ENCODE measurements around the gene MED31. TPM values are rescaled to one million over a fixed set of nuclear protein-coding genes. Genes with fewer than 3 reads are reported as not detected.
"Not testable (repeated sequence)": the region's sequence is repeated elsewhere in the genome, so short reads cannot be mapped to it uniquely, and the experiment has no call there.

Gene MED31
- total RNA-seq, 1 experiment from 2014 or later, result 10.6 TPM

DNA sequence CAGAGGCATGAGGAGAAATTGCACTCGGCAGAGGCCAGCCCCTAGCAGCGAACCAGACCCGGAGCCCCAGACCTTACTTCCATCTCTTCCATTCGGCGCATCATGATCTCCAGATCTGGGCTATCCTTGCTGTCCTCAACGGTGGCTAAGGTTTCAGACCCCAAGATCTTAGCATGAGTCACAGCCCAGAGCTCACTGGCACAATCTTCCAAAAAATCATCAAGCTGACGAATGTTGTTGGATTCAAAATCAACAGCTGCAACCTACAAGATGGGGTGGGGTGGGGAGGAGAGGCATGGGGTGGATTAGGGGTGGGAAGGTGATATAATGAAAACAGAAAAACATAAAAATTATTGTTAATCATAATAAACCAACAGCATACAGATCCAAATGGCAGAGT, 55.3 kb downstream of the MED31 start:
- ChIA-PET POLR2A (no interaction called here), CTCF (no interaction called here)
- Mint-ChIP-seq H3K27ac (no peak overlapping the region), H3K9me3 (no peaks in the 10 kb centered on the region), H3K4me1 (peaks cover 4% of the 10 kb centered on the region), H3K27me3 (ENCODE audit: low read depth) (no peaks in the 10 kb centered on the region), H3K36me3 (peaks cover 33% of the 10 kb centered on the region), H3K4me3 (no peak overlapping the region)
- DNase-seq (ENCODE audit: low spot score) (no peak), ATAC-seq (no peak)
- no peak for TF ChIP-seq NFE2L1 (CRISPR knock-in tag; IDR thresholded peaks at IDR 0.05)
- TF ChIP-seq ZNF121 (CRISPR knock-in tag; IDR thresholded peaks at IDR 0.05), result no peak
- TF ChIP-seq, protein P1, sequence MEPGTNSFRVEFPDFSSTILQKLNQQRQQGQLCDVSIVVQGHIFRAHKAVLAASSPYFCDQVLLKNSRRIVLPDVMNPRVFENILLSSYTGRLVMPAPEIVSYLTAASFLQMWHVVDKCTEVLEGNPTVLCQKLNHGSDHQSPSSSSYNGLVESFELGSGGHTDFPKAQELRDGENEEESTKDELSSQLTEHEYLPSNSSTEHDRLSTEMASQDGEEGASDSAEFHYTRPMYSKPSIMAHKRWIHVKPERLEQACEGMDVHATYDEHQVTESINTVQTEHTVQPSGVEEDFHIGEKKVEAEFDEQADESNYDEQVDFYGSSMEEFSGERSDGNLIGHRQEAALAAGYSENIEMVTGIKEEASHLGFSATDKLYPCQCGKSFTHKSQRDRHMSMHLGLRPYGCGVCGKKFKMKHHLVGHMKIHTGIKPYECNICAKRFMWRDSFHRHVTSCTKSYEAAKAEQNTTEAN (CRISPR knock-in tag; IDR thresholded peaks at IDR 0.05), result no peak
- TF ChIP-seq, protein P2, sequence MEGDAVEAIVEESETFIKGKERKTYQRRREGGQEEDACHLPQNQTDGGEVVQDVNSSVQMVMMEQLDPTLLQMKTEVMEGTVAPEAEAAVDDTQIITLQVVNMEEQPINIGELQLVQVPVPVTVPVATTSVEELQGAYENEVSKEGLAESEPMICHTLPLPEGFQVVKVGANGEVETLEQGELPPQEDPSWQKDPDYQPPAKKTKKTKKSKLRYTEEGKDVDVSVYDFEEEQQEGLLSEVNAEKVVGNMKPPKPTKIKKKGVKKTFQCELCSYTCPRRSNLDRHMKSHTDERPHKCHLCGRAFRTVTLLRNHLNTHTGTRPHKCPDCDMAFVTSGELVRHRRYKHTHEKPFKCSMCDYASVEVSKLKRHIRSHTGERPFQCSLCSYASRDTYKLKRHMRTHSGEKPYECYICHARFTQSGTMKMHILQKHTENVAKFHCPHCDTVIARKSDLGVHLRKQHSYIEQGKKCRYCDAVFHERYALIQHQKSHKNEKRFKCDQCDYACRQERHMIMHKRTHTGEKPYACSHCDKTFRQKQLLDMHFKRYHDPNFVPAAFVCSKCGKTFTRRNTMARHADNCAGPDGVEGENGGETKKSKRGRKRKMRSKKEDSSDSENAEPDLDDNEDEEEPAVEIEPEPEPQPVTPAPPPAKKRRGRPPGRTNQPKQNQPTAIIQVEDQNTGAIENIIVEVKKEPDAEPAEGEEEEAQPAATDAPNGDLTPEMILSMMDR (IDR thresholded peaks at IDR 0.05), result no peak
- TF ChIP-seq, protein P3, sequence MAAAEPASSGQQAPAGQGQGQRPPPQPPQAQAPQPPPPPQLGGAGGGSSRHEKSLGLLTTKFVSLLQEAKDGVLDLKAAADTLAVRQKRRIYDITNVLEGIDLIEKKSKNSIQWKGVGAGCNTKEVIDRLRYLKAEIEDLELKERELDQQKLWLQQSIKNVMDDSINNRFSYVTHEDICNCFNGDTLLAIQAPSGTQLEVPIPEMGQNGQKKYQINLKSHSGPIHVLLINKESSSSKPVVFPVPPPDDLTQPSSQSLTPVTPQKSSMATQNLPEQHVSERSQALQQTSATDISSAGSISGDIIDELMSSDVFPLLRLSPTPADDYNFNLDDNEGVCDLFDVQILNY (CRISPR knock-in tag; IDR thresholded peaks at IDR 0.05), result no peak
- TF ChIP-seq GABPB1 (CRISPR knock-in tag; IDR thresholded peaks at IDR 0.05), result no peak
- TF ChIP-seq TCF7 (CRISPR knock-in tag; IDR thresholded peaks at IDR 0.05; ENCODE audit: low read depth), result no peak
- TF ChIP-seq NFATC4 (CRISPR knock-in tag; IDR thresholded peaks at IDR 0.05), result no peak
- TF ChIP-seq, protein P4, sequence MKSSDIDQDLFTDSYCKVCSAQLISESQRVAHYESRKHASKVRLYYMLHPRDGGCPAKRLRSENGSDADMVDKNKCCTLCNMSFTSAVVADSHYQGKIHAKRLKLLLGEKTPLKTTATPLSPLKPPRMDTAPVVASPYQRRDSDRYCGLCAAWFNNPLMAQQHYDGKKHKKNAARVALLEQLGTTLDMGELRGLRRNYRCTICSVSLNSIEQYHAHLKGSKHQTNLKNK (CRISPR knock-in tag; IDR thresholded peaks at IDR 0.05), result no peak
- TF ChIP-seq OVOL2 (CRISPR knock-in tag; IDR thresholded peaks at IDR 0.05; ENCODE audit: borderline replicate concordance), result no peak
- TF ChIP-seq, protein P5, sequence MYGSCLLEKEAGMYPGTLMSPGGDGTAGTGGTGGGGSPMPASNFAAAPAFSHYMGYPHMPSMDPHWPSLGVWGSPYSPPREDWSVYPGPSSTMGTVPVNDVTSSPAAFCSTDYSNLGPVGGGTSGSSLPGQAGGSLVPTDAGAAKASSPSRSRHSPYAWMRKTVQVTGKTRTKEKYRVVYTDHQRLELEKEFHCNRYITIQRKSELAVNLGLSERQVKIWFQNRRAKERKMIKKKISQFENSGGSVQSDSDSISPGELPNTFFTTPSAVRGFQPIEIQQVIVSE (CRISPR knock-in tag; IDR thresholded peaks at IDR 0.05; ENCODE audit: borderline replicate concordance), result no peak

DNA sequence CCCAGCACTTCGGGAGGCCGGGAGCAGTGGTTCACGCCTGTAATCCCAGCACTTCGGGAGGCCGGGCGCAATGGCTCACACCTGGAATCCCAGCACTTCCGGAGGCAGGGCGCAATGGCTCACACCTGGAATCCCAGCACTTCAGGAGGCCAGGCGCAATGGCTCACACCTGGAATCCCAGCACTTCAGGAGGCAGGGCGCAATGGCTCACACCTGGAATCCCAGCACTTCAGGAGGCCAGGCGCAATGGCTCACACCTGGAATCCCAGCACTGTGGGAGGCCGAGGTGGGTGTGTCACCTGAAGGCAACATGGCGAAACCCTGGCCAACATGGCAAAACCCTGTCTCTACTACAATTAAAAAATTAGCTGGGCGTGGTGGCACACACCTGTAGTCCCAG, 58.0 kb downstream of the MED31 start:
- peaks cover 47% of the 10 kb centered on the region for H3K36me3 Mint-ChIP-seq
- CTCF ChIA-PET; DNase-seq (ENCODE audit: low spot score); H3K4me1 Mint-ChIP-seq; ATAC-seq; H3K27me3 Mint-ChIP-seq (ENCODE audit: low read depth); H3K9me3 Mint-ChIP-seq; H3K27ac Mint-ChIP-seq; POLR2A ChIA-PET; H3K4me3 Mint-ChIP-seq: not testable (repeated sequence)

Small RNAs within 50 kb of the gene (microRNA-seq; reads per million reads assigned to microRNA genes)
- gene MIR4520-1 (ENCODE audit: borderline number of aligned reads) (not detected), gene MIR4520-2 (ENCODE audit: borderline number of aligned reads) (not detected)

Other genes with a start within 250 kb of the MED31 start
- gene AIPL1, start 216.5 kb downstream of the MED31 start, total RNA-seq (2021), result 0.32 to 0.71 TPM (median 0.46 TPM) in 3 replicates
- gene PIMREG, start 207.2 kb downstream of the MED31 start, total RNA-seq (2021), result 92.2 to 102 TPM (median 99.3 TPM) in 3 replicates
- gene PITPNM3, start 95.0 kb downstream of the MED31 start, total RNA-seq (2021), result 2.1 to 2.8 TPM (median 2.3 TPM) in 3 replicates
- gene KIAA0753, start 10.9 kb downstream of the MED31 start, total RNA-seq (2021), result 17.7 to 22.8 TPM (median 18.4 TPM) in 3 replicates
- gene TXNDC17, start 10.5 kb downstream of the MED31 start, total RNA-seq (2021), result 148 to 157 TPM (median 151 TPM) in 3 replicates
- 2.3 to 2.7 TPM (median 2.6 TPM) in 3 replicates for gene C17orf100, start 157 bp upstream of the MED31 start, total RNA-seq (2021)
- gene SLC13A5, start 61.8 kb upstream of the MED31 start, total RNA-seq (2021), result 1.6 to 2.3 TPM (median 1.8 TPM) in 3 replicates
- 0.16 to 0.37 TPM (median 0.20 TPM) in 3 replicates for gene XAF1, start 104.4 kb upstream of the MED31 start, total RNA-seq (2021)
- not detected in 3 replicates for gene FBXO39, start 124.6 kb upstream of the MED31 start, total RNA-seq (2021)
- 0.37 TPM in 1 of 3 replicates, not detected in the others for gene TEKT1, start 180.1 kb upstream of the MED31 start, total RNA-seq (2021)